ENCODE measurements around the gene GPC6.

GRCh38 chr13:93505104-93505952 lies 278.7 kb downstream of the GPC6 start:
- TF ChIP-seq GATA3 (IDR thresholded peaks at IDR 0.05; ENCODE audit: low read depth, low read length) (no peak), GATA2 (IDR thresholded peaks at IDR 0.05; ENCODE audit: low read depth, low read length) (no peak)

All from SH-SY5Y (cell line).